Frontal cortex (tissue), 4 donors: Measurements from ENCODE around the gene DPH6. TPM values are rescaled to one million over a fixed set of nuclear protein-coding genes. Genes with fewer than 3 reads are reported as not detected.

Source experiments
- DNase-seq, 2 donors: peaks; one replicate each; pipeline ENCODE4 v3.0.0; 2012; ENCODE audit warnings: low spot score in 2 of 2
- FAIRE-seq: peaks from 2 replicates; lab custom pipeline; 2012; peaks lifted over from hg19 to GRCh38; lab: Jason Lieb, UNC
- total RNA-seq: library from RNA; depleted of rRNA; stranded (reverse); fragments of >200 nt; gene quantifications from one replicate; pipeline ENCODE4 v1.2.3, GENCODE V29; 2014
- donor health status: control.
- donor health status: control.
- donor health status: control.

DPH6 gene
- total RNA-seq, 1 donor from 2014 or later, result 9.0 TPM

DNA sequence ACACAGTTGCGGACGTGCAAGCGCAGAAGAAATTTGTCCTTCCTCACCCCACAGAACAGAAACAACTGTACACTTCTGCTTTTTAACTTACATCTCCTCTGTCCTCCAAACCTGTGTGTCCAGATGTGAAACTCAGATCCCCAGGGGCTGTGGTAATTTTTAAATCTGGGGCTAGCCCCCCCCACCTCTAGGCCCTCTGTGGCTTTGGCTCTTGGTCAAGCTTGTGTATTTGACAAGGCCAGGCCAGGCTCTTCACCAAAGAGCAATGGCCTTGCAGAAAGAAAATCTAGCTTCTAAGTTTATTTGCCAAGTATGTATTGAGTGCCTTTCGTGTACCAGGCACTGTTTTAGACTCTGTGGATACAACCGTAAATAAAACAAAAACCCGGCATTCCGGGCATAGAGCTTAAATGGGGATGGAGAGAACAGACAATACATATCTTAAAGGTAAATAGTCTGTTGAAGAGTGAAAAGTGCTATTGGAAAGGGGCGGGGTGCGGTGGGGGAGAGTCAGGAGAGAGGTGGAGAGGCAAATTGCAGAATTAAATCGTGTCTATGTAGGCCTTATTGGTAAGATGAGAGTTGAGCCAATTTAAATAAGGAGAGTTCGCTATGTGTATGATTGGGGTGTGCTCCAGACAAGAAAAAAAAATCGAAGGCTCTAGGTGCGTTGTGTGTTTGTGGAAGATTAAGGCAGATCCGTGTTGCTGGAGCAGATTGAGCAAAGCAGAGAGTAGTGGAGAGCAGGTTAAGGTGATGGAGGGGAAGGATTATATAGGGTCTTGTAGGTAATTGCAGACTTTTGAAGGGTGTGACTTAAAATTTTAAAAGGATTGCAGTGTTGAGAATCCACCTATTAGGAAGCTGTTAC, 781 bp upstream of the DPH6 start:
- DNase-seq, result no peak
- no peak for FAIRE-seq

DNA sequence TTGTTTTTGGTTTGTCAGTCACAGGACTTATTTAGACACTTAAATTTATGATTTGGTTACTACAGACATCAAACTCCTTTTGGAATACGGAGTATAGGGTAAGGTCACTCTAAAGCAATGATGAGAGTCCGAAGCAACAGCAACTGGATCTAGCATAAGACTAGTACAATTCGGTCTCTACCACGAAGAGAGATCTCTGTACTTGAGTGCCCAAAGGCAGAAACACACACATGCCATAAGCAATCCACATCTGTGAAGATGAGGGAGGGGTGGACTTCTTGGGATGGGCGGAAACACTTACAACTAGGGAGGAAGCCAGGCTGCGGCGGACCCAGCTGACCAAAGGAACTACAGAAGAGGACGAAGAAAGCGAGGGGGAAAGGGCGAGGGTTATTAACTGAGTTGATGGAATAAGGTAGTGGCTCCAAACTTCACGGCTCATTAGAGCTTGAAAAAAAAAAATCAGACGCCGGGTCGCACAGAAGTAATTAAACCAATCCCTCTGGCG, 595 bp downstream of the DPH6 start:
- FAIRE-seq (no peak), DNase-seq (peak in 1 of 2 donors; percentile 6)

DNA sequence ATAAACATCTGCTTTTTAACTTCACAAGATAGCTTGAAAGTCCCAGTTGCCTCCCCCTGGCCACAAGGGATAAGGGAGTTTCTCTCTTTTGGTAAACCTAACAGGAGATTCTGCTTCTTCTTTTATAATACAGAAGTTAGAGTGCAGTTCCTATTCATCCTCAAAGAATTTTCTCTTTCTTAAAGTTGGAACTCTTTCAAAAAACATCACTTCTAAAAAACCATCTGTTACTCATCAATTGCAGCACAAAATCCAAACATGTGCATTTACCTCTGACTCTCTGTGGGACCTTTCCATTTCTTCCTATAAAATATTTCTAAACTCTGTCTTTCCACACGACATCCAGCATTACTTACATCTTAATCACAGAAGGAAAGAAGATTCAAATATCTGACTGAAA, 5.1 kb downstream of the DPH6 start:
- DNase-seq (no peak), FAIRE-seq (no peak)

DNA sequence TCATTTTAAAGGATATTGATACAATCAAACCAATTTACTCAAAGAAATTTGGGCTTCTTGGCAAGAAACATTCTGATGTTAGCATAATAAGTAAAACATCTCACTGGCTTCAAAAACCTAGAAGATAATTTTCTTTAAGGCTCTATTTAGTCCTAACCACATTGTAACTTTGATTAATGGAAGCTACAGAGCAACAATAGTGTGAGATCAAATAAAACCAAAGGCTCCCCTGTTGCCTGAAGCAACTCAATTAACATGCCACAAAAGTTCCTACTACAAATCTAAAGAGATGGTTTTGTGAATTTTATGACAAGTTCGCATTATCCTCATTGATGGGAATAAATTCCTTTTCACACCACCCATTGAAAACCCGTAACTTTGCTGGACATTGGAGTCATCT, 5.9 kb downstream of the DPH6 start:
- FAIRE-seq (no peak), DNase-seq (no peak)

DNA sequence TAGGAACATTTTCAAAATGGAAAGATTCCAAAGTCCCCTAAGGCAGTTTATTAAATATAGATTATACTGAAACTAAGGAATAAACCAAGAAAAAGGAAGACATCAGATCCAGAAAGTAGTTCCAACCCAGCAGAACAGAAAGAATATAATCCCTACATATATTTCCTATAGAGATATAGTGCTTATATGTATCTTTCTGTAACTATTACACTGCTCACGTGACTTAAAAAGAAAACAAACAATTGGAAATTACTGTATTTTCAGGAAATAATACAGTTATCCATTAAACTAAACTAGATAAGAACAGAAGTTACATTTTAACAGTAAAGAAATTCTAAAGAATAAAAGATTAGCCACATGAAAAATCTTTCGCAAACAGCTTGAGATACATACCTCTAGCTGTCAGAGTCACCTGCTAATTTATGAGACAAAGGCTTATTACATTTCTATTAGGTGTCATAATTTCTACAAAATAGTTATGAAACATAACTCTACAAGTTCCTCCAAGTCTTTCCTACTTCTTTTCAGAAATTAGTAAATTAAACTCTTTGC, 10.5 kb downstream of the DPH6 start:
- FAIRE-seq (no peak), DNase-seq (no peak)

DNA sequence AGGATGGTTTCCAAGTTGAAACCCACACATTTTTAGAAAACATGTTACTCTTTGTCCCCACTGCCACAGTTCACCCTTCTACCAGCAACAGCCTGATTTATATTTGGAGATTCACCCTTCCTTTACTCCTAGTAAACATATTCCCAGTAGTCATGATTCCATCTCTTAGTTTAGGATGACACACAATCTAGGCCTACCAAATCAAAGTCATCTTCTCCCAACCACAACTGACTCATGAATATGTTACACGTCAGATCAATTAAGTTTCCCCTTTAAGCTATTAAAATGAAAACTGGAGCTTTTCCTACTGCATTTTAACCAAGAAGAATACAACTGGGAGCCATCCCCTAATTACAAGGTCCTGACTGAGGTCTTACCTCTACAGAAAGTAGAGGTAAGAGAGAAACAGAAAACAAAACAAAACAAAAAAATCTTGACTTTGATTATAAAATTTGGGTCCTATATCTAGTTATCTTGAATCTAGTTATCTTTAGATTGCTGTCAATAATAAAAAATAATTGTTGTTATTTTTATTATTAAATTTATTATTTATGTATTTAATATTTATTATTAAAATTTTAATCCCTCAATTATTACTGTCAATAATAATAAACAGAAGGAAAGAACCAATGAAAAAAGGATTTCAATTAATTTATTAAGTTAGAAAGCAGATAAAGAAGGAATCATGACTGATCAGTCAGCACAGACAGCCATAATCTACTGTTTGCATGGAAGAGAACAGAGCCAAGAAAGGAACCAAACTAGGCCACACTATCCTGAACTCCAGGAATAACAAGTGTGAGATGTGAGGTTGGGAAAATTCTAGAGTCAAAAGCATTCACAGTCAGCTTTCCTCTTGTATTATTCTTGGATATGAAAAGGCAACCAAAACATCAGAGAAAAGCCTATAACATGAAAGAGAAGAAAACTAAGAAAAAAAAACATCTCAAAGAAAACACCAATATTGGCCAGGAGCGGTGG, 12.5 kb downstream of the DPH6 start:
- peak; percentile 63 for FAIRE-seq

DNA sequence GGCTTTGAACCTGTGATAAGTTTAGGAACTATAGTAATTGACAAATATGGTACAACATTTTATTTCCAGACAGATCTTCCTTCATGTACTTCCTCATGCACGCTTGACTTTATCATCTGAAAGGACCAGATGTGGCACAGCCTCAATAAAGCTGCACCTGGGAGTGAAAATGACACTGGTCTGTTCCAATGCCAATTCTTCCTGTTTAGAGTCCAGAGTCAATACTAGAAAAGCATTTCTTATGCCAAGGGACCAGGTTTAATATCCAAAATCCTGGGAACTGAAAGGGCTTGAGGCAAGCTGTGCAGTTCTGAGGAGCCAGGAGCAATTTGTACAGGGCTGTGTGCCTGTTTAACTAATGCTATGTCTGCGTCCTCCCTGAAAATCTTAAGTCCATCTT, 15.3 kb downstream of the DPH6 start:
- no peak for FAIRE-seq
- DNase-seq, result no peak

More for the DNA sequence above, 12.5 kb downstream of the DPH6 start:
- DNase-seq, result no peak

DNA sequence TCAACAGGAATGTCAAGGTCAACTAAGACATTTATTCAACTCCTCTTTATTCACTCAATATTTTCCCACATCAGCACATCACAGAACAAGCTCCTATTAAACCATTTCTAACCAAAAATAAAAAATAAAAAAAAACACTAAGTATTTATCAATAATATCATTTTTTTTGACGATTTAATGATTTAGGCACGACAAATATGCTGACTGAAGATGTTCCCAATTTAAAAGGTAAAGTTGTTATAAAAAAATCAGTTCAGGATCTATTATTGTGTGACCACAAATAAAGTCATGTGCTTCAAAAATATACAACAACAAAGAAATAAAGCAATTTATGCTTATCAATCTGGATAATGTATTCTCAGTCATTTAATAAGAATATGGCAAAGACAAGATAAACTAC, 16.2 kb downstream of the DPH6 start:
- peak; percentile 78 for FAIRE-seq
- no peak for DNase-seq

DNA sequence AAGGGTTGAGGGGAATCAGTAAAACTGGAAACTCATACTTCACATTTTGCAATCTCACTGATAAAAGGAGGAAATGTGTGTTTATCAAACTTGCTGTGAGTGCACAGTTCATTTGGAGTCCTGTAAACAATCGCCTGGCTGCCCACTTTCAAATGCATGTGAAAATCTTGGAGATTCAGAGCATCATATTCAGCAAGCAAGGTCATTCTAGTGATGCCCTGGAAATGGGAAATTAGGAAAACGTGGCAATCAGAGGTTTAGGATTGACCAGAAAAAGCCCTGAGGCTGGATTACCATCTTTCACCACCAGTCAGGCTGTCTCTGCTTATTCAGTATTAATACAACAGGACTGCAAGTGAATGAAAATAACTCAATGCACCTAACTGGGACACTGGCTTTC, 23.9 kb downstream of the DPH6 start:
- DNase-seq, result no peak
- no peak for FAIRE-seq

DNA sequence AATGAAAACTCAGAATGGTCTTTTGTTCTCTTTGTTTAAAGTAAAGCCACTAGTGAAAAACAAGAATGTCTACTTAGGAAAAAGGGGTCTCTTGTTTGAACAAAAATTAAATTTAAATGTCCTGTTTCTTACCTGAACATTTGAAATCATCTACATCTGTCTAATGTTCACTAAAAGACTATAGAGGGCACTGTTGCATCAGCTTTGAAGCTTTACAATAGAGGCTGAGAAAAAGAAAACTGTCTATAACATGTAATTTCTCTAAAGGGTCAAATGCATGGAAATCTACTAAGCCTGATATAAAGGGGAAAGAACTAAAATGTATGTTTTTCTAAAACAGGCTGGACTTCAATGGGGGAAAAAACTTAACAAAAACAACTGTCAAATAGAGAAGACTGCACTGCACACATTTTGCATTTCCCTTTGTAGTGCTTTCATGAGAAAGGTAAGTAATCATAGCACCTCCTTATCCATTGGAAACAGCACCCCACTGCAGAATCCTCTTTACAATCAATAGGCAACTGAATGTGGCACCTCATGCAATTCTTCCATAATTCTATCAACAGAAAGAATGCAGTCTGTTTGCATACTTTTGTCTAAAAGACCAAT, 26.3 kb downstream of the DPH6 start:
- DNase-seq (no peak), FAIRE-seq (peak; percentile 36)

DNA sequence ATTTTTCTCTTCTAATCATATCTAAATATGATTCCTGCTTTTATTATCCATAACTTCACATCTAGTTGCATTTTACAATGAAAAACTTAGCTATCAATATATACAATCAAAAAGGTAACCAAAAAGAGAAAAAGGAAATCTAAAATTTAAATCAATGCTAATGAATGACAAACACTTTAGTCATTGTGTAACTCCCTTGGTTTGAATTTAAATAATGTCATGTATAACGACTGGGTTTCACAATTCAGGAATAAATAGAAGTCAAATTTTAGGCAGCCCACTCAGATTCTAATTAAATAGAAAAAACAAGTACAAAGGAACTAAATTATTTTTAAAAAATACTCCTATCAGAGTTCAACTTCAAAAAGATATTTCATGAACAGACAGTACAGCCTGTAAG, 26.9 kb downstream of the DPH6 start:
- DNase-seq (no peak), FAIRE-seq (no peak)

DNA sequence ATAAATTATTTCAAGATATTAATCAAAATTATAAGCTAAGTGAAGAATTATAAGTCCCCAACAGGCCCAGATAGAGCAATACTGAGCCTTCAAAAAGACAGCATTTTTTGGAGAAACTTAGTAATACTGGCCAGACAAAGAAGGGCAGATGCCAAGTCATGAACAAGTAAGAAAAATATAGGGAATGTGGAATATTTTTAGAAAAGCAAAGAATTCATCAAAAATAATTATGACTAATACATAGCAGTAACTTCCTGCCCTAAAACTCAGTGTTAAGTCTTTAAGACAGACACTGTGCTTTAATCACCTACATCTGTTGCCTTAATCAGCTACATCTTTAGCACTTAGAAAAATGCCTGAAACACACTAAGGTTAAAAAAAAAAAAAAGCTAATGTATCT, 31.2 kb downstream of the DPH6 start:
- FAIRE-seq, result no peak
- no peak for DNase-seq

DNA sequence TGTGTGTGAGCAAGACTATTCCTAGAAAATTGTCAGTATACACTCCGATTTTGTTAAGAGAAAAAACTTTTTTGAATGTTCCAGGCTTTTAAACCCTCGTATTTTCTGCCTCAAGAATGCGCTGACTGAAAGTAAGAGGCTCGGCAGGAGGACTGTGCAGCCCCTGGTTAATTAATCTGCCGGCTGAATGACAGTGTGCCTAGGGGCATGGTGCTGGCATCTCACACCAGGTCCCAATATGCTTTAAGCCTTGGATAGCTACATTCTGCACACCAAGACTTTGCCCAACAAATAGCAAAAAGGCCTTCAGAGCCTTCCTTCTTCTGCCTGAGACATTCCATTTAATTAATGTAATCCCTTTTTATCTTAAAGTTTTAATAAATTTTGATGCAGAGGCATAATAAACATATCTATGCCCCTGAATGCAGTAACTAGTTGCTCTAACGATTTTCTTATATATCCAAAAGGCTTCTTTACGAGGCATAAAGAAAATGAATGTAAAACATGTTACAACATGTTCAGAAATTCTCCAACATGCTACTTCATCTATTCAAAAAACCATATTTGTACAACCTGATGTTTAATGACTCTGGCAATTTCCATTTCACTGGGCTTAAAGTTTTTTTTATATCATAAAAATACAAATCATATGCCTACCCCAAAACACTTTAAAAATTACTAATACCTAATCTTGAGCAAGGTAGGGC, 37.9 kb downstream of the DPH6 start:
- no peak for FAIRE-seq

DNA sequence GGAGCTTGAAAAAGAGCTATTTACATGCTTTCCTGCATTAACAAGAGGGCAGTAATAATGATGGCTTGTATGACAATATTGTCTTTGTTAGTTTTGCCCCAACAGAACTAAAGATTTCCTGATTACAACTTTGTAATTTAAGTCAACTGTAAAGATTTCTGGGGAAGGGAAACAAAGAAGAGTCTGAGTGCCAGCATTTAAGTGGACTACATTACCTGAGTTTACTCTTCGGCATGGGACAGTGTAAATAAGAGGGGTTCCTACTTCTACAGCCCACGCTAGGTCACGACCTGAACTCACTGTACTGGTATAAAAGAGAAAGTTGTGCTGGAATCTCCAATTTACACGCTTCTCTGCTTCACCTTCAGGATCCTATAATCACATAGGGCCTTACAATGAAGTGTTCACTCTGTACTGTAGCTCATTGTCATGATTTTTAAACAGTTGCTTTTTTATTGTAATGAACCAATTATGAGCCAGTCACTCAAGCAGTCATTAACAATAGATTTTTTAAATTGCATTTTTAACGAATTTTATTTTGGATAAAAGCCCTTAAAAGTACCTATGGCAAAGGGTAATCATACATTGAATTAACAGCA, 39.6 kb downstream of the DPH6 start:
- DNase-seq (no peak), FAIRE-seq (no peak)

More for the DNA sequence above, 37.9 kb downstream of the DPH6 start:
- no peak for DNase-seq

DNA sequence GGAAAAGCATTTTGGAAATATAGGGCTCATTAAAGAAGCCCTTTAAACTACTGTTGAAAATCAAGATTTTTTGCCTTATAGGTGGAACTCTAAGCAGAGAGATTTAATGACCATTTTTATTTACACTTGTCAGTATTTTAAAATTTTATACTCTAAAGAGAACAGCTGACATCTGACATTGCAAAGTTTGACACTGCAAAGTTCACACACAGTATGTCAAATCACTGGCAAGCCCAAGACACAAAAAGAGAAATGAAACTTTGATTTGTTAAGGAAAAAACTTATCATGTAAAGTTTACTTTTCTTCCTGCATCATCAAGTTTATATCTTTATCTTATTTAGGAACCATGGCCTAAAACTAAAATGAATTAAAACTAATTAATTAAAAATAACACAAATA, 40.2 kb downstream of the DPH6 start:
- no peak for DNase-seq
- FAIRE-seq, result no peak

DNA sequence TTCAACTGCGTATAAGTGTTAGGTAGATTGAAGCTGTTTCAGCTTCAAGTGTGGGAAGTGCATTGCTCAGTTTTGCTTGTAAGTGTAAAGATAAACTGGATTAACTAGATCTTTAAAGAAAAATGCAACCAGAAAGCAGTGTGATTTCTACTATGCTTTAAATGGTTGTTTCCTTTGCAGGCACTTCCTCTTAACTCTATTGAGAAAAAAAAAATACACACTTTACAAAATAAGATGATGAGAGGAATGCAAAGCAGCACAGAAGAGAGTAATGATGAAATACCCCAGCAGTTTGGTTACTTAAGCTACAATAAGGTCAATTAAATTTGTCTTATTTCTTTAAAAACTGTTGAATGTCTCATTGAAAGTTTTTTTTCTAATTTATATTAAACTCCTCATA, 40.8 kb downstream of the DPH6 start:
- DNase-seq, result no peak

DNA sequence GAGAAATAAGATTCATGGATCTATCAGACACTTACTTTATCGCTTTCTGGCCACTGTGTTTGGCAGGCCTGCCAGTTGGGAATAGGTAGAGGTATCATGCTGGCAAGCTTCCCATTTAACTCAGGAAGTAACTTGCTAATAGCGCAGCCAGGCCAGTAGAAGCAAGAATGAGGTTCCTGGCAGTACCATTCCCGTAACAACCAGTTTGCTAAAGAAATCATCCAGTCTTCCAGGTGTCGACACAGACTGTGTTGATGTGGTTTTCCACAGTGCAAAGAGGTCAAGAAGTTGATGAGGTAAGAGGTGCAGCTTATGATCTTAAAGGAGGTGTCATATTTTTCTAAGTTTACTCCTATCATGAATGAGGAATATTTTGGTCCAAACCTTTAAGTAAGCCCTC, 46.2 kb downstream of the DPH6 start:
- DNase-seq (no peak), FAIRE-seq (no peak)

More for the DNA sequence above, 40.8 kb downstream of the DPH6 start:
- FAIRE-seq, result no peak

DNA sequence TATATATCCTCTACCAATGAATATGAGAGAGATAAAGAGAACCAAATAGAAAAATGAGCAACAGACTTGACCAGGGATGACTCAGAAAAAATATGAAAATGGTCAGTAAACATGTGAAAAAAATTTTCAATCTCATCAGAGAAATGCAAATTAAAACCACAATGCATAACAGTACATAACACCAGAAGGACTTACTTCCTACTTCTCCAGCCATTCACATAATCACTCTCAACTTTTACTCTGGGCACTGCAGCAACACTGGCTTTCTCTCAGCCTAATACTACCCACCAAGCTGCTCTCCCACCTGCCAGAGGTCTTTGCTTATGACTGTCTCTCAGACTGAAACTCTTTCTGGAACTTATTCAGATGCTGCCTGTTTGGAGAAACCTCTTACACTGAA, 49.4 kb downstream of the DPH6 start:
- DNase-seq, result no peak
- no peak for FAIRE-seq

DNA sequence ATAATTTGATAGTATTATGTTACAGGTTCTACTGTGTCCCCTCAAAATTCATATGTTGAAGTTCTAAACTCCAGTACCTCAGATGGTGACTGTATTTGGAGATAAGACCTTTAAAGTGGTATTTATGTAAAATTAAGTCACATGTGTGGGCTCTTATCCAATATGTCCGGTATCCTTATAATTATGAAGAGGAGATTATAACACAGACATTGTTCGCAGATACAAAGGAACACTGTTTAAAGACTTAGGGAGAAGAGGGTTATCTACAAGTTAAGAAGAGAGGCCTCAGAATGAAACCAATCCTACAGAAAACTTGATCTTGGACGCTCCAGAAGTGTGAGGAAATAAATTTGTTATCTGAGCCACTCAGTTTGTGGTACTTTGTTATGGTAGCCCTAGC, 50.9 kb downstream of the DPH6 start:
- FAIRE-seq (no peak), DNase-seq (no peak)
